ENCODE measurements around the gene EIF6.
"Not testable (repeated sequence)": the region's sequence is repeated elsewhere in the genome, so short reads cannot be mapped to it uniquely, and the experiment has no call there.

Gene EIF6

DNA sequence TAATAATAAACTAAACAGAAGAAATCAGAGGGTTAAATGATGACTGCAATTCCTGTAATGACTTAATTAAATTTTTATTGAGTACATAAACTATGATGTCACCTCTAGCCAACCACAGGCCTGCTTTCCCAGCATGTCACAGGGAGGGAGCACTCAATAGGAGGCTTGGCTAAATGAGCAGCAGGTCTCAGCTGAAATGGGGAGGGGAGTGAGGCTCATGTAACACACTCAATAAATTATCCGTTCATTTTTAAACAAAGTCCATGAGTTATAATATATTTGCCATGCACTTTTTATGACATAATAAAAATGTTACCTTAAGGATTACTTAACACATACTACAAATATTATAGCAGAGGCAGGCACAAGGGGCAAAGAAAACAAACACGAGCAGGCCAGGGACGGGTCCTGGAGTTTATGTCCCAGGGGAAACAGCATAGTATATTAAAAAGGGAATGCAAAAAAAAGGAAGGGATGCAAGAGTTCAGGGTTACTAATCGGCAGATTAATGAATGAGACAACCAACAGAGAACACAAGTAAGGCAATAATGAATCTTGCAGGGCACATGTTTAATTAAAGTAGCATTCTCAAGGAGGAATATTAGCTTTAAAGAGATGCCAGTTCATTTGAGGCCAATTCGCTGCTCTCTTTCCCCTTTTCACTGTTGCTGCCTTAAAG, 34.8 kb upstream of the EIF6 start:
- TF ChIP-seq, protein P1, sequence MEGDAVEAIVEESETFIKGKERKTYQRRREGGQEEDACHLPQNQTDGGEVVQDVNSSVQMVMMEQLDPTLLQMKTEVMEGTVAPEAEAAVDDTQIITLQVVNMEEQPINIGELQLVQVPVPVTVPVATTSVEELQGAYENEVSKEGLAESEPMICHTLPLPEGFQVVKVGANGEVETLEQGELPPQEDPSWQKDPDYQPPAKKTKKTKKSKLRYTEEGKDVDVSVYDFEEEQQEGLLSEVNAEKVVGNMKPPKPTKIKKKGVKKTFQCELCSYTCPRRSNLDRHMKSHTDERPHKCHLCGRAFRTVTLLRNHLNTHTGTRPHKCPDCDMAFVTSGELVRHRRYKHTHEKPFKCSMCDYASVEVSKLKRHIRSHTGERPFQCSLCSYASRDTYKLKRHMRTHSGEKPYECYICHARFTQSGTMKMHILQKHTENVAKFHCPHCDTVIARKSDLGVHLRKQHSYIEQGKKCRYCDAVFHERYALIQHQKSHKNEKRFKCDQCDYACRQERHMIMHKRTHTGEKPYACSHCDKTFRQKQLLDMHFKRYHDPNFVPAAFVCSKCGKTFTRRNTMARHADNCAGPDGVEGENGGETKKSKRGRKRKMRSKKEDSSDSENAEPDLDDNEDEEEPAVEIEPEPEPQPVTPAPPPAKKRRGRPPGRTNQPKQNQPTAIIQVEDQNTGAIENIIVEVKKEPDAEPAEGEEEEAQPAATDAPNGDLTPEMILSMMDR (IDR thresholded peaks at IDR 0.05; ENCODE audit: low read depth, low read length), result no peak
- no peak overlapping the region for H3K4me3 ChIP-seq (ENCODE audit: low read depth, low read length)

DNA sequence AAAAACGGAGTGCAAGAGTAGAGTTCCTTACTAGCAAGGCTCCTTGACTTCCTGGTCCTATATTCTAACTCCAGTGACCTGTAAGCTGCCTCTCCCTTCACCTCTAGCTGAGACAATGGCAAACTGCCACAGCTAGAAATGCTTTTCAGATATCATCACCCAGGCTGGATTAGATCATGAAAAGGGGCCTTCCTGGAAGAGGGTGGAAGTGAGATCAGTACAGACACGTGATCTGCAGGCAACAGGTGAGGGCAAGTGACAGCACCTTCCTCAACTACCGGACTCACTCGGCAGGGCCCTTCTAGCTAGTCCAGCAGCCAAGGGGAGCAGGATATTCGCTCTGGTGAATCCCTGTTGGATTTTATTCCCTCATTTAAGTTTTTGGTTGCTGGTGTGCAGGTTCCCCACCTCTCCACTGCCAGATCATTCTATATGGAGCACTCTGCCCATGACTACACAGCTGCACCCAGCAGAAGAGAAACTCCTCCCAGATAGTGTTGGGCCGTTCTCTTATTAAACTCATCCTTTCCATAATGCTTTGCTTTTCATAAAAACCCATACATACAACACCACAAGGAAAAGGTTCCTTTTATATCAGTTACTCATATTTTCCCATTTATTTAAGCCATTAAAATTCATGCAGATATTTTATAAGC, 34.1 kb upstream of the EIF6 start:
- TF ChIP-seq, protein P1 (IDR thresholded peaks at IDR 0.05; ENCODE audit: low read depth, low read length), result no peak
- H3K4me3 ChIP-seq (ENCODE audit: low read depth, low read length), result no peak overlapping the region

DNA sequence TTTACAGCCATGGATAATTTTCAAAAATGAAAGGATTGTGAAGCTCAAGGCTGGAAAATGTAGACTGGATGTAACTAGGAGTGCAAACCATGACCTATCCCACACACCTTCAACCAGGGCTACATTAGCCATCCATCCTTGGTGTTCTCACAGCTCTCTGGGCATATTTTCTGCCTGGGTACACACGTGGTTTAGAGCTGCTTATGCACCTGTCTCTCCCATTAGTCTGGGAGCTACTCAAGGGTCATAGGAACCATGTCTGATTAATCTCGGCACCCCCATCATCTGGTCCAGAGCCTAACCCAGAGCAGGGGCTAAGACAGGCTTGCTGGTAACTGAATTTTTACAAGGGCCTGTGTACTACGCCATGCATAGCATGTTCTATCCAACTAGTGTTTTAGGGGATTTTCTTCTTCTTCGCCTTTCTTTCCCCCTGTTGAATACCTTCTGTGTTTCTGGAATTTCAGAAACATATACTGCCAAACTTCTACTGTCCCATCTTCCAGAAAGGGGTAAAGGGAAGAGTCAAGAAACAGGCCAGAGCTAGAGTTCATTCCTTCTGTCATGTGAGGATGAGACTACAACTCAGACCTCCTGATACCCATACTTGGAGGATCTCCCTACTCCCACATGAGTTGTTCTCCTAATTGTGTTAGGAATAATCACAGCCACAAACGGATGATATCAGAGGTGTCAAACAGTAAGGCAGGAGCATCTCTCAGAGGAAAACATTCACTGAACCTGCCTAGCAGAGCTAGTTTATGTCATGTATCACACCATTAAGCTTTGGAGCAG, 33.0 kb upstream of the EIF6 start:
- H3K4me3 ChIP-seq (ENCODE audit: low read depth, low read length), result no peak overlapping the region
- TF ChIP-seq, protein P1 (IDR thresholded peaks at IDR 0.05; ENCODE audit: low read depth, low read length), result no peak

DNA sequence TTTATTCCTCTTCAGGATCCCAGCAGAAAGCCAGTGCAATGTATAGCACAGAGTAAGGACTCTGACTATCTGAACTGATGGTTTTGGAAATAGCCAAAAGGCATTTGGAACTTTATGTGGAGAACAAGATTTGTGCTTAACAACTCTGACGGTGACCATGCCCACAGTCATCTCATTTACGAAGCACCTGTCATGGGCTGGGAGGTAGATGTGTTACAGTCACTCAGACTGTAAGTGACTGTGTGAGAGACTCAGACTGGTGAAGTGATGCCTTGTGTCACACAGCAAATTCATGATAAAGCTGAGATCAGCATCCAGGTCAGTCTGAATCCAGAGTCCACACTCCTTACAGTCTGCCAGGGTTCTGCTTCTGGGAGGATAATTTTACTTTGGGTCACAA, 31.5 kb upstream of the EIF6 start:
- no peak overlapping the region for H3K4me3 ChIP-seq (ENCODE audit: low read depth, low read length)
- TF ChIP-seq, protein P1 (IDR thresholded peaks at IDR 0.05; ENCODE audit: low read depth, low read length), result no peak

DNA sequence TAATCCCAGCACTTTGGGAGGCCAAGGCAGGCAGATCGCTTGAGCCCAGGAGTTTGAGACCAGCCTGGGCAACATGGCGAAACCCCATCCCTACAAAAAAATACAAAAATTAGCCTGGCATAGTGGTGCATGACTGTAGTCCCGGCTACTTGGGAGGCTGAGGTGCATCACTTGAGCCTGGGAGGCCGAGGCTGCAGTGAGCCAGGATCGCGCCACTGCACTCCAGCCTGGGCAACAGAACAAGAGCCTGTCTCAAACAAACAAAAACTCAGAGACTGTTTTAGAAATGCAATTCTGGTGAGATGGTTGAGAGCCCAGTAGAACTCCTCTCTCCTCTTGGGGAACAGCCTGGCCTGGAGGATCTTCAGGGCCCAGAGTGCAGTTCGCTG, 31.1 kb upstream of the EIF6 start:
- not testable (repeated sequence) for H3K4me3 ChIP-seq (ENCODE audit: low read depth, low read length)

DNA sequence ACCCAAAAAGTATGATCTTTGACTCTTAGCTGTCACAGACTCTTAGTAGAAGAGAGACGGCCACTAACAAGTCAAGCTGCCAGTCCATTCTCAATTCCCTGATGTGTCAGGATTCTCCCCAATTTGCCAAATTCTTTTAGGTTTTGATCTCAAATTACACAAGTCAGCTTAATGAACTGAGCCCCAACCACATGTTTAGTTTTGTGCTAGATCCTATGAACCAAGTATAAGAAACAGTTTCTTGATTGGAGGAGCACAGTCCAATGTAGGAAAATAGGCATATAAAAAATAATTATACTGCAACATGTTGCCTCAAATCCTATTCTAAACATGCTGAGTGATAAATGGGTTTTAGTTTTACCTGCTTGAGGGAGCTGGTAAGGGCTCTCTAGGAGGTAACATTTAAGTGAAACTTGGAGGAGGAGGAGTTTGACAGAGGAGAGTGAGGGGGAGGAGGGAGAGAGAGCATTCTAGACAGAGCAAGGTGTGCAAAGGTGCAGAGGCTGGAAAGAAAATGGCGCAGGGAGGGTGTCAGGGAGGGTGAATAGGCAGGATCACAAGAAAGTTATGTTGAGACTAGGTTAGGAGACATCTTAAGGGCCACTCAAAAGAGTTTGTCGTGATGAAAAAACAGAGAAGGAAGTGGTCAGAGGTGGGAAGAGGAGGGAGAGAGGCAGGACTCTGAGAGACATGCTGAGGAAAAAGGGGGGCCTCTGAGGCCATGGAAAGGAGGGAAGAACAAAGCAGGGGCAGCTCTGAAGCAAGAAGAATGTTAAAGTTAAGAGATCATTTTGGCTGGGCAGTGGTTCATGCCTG, 30.5 kb upstream of the EIF6 start:
- TF ChIP-seq, protein P1 (IDR thresholded peaks at IDR 0.05; ENCODE audit: low read depth, low read length), result no peak
- no peak overlapping the region for H3K4me3 ChIP-seq (ENCODE audit: low read depth, low read length)

DNA sequence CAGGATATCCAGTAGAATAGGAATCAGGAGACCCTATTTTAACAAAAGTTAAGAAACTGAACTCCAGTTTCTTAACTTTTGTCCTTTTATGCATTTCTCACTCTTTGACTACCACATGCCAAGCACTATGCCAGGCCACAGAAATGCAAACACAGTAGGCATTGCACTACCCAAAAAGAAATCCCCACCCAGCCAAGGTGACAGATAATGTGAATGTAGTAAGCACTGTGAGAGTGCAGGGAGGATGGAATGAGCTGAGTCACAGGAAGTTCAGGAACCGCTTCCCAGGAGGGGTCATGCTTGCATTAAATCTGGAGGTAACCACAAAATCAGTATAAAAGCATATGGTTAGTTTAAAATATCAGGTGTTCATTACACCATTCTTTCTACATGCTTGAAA, 27.7 kb upstream of the EIF6 start:
- TF ChIP-seq, protein P1 (IDR thresholded peaks at IDR 0.05; ENCODE audit: low read depth, low read length), result no peak
- no peak overlapping the region for H3K4me3 ChIP-seq (ENCODE audit: low read depth, low read length)

All from WI38 (cell line).